HT-29 (cell line): ENCODE measurements around the gene IQCM. TPM values are rescaled to one million over a fixed set of nuclear protein-coding genes. Genes with fewer than 3 reads are reported as not detected.
"Not testable (repeated sequence)": the region's sequence is repeated elsewhere in the genome, so short reads cannot be mapped to it uniquely, and the experiment has no call there.

Experiments used
- DNase-seq: peaks from one replicate; pipeline ENCODE4 v3.0.0-alpha.2; 2015; ENCODE audit warnings: low spot score
- total RNA-seq: library from RNA; depleted of rRNA; stranded (reverse); fragments of >200 nt; shearing (Covaris generic); gene quantifications from 2 replicates; pipeline ENCODE4 v1.2.3, GENCODE V29; 2014

Gene IQCM
- total RNA-seq, 1 experiment from 2014 or later: not detected

DNA sequence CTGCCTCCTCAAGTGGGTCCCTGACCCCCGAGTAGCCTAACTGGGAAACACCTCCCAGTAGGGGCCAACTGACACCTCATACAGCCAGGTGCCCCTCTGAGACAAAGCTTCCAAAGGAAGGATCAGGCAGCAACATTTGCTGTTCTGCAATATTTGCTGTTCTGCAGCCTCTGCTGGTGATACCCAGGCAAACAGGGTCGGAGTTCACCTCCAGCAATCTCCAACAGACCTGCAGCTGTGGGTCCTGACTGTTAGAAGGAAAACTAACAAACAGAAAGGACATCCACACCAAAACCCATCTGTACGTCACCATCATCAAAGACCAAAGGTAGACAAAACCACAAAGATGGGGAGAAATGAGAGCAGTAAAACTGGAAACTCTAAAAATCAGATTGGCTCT lies 347.0 kb downstream of the IQCM start:
- not testable (repeated sequence) for DNase-seq

DNA sequence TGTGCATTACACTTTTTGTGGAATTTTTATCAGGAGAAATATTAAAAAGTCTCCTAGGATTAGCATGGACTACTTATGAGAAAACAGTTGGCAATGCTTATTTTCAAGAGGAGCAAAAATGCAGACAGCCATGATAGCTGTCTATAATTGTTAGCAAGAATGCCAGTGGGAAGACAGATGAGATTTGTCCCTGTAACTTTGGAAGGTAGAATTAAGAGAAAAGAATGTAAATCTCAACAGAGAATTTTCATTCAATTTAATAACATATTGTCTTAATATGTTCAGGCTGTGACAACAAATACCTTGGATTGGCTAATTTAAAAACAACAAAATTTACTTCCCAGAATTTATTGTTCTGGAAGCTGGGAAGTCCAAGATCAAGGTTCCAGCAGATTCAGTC lies 349.2 kb downstream of the IQCM start:
- DNase-seq: no peak

DNA sequence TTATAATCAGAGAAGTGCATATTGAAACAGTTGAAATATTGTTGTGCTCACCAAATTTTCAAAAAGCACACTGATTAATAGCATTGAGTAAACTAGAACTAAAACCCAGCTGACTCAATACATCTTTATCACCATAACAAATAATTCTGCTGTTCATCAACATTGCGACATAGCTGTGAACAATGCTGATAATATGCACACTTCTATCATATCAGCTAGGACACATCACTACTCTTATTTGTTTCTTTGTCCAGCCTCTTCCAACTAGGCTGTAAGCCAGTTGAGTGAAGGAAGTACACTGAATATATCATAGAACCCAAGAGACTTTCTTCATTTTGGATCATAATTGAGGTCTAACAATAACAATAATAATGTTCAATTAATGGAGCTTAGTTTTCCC lies 349.7 kb downstream of the IQCM start:
- no peak for DNase-seq

DNA sequence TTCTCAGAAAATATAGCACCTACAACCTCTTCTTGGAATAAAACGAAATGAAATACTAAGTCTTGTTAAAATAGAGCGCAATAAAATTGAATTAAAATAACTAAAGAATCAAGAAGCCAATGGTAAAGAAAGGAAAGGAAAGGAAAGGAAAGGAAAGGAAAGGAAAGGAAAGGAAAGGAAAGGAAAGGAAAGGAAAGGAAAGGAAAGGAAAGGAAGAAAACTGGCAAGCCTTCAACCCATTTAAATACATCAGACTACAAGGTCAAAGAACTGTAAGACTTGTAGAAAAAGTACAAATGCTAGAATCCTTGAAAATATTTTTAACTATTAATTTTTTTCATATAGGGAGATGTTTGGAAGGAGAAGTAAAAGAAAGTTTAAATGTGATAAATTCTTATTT lies 372.1 kb downstream of the IQCM start:
- DNase-seq: no peak

DNA sequence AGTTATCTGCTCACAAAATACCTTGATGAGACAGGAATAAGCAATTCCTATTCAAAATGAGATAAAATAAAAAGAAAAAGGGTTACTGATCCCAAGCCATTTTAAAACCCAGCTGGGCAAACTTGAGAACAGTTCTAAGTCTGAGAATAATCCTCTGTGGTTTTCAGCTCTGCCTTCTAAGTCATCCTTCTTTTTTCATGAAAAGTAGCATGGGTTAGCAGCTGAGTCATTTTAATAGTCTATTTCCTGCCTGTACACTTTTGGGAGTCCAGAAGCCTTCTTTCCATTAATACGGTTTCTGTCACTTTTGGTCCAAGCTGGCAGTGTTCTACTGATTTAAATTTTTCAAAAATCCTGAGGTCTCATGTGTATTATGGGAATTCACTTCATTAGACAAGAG lies 374.3 kb downstream of the IQCM start:
- no peak for DNase-seq

DNA sequence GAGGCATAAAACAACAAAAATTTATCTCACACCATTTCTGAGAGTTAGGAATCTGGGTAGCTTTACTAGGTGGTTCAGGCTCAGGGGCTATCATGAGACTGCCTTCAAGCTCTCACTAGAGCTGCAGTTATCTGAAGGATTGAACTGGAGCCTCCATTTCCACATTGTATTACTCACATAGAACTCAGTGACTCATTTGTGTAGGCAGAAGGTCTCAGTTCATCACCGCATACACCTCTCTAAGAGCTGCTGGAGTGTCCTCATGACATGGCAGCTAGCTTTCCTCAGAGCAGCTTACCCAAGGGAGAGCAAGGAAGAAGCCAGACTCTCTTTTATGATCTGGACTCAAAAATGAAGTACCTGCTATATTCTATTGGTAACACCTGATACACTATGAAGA lies 389.2 kb downstream of the IQCM start:
- no peak for DNase-seq

DNA sequence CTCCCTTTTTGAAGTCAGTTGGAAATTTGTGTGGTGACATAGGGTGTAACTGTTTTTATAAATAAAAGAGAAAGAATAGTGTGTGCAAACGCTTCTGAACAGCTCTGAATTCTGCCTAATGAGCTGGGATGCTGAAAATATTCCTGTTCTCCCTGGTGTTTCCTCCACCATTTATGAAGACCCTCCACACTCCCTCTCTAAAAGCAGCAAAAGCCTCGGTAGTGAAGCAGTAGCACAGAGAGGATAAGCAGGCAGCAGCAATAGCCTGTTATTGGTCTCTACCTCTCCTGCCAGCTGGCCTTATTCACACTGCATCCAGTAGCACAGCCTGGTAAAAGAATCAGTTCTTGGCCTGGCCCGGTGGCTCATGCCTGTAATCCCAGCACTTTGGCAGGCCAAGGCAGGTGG lies 406.1 kb downstream of the IQCM start:
- DNase-seq: no peak

DNA sequence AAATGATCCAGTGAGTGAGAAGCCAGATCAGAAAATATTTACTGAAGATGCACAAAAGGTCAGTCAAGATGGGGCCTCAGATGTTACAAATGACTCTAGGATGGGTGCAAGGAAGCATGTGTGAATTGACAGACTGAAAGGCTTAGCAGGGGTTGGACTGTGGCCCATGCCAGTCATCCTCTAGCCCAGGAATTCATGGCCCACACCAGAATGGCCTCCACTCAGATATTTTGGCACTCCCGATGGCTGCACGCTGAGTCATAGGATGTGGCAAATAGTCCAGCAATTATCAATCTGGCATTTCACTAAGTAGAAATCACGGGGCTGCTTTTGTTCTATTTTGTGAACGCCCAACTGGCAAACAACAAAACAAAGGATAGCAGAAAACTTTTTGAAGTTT lies 406.5 kb downstream of the IQCM start:
- DNase-seq: no peak

DNA sequence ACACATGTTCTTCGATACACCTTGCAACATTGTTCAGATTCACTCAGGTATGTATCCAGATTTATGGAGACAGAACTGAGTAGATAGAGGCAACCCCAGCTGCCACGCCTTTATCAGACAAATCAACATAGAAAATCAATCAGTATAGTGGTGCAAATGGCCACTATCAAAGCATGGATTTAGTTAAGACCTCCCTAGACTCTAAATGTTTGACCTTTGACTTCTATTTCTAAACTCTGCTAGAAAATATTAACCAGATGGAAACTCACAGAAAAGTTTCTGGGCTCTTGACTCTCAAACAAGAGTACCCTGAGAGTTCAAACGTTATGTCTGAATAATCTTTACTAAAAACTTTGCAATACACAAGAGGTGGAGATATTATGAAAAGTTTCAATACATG lies 411.5 kb downstream of the IQCM start:
- no peak for DNase-seq

DNA sequence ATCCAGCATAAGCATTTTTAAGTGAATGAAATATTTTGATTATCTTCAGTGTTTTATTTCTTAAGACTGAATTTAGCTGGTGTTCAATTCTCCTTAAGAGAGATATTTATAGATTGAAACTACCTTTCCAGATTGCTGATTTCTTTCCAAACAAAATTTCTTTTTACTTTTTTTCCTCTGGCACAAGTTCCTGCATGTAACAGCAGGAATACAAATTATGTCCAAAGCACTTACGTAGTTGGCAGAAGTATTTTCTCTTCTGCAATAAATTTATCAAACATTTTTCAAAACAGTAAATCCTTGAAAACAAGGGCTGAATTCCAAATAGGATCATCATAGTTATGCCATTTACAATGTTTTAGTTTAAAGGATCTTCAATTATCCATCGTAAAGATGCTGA lies 412.6 kb downstream of the IQCM start:
- DNase-seq: no peak

DNA sequence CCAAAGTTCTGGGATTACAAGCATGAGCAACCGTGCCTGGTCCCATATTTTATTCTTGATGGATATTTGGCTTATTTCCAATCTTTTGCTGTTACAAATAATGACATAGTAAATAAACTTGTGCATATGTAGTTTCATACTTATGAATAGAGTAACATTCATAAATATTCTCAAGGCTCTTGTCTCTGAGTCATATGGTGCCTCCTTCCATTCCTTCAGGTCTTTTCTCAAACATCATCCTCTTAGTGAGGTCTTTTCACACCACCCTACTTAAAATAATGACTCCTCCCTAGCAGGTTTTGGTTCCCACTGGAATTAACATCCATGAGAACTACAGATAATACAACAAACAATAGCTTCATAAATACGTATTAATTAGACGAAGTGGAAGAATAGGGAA lies 416.6 kb downstream of the IQCM start:
- DNase-seq: no peak

DNA sequence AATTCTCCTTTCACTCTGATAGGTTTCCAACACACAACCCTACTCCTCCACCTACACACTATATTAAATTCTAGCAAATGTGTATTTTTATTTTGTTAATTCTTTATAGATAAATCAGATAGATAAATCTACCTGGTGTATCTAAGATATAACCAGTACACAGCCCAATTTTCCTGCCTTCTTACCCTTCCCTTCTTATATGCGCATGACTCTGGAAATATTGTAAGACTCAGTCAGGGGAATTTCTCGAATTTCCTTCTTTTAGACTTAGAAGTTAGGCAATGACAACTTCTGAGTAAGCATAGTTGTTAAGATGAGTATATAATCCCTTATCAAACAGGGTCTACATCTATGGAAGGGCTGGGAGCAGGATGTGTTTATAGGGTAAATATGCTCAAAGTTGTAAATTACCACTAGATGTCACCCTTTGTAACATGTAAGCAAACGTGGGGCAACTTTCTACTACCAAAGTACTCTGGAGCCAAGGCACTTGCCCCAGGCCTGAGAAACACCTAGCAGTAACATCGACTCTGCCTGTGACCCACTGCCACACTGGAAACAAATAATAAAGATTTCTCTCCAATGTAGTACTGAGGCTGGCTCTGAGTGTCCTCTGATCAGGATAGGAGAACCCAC lies 444.7 kb downstream of the IQCM start:
- DNase-seq: peak; percentile 65

DNA sequence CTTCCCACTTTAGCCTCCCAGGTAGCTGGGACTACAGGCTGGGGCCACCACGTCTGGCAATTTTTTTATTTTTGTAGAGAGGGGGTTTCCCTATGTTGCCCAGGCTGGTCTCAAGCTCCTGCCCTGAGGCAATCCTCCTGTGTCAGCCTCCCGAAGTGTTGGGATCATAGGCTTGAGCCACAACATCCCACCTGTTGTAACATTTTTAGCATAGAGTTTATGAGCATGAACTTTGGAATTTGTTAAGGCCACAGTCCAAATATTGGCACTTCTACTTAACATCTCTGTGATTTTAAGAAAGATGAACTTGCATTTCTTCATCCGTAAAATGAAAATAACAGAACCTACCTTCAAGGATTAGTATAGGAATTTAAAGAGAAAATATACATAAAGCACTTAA lies 445.6 kb downstream of the IQCM start:
- no peak for DNase-seq

DNA sequence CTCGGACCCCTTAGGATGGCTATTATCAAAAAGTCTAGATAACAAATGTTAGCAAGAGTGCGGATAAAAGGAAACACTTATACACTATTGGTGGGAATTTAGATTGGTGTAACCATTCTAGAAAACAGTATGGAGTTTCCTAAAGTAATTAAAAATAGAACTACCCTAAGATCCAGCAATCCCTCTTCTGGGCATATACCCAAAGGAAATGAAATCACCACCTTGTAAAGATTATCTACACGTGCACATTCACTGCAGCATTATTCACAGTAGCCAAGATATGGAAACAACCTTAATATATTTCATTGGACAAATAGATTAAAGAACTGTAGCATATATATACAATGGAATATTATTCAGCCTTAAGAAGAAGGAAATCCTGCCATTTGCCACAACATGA lies 462.4 kb downstream of the IQCM start:
- DNase-seq: no peak

DNA sequence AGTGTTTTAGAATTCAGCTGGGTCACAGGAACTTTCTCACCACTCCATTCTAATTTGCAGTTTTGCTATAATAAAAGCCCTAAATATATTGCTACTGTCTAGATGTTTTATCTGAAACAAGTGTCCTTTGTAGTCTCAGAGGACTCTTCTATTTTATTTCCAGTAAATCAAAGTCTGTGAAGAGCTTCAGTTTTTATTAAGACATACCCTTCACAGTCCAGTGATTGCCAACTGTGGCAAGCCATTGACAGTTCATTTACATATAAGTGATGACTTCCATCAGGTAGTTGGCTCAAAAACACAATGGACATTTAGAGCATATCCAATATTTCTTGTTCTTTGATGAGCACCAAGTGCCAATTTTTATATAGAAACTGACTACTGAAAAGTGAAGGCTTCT lies 466.1 kb downstream of the IQCM start:
- DNase-seq: no peak

DNA sequence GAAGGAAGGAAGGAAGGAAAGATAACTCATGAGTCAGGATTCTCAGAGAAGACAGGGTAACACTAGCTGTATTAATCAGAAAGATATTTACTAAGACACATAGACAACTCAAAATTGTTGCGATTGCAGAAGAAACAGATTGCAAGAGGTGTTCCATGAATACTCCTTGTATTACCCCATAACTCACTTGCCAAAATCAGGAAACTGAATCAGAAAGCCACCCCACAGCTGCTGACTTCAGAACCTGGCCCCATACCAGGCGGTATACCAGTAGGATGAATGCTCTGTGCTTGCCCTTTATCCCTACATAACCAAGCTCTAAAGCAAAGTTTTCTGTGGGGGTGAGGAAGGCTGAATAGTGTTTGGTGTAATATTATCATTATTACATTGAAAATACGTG lies 468.5 kb downstream of the IQCM start:
- no peak for DNase-seq

DNA sequence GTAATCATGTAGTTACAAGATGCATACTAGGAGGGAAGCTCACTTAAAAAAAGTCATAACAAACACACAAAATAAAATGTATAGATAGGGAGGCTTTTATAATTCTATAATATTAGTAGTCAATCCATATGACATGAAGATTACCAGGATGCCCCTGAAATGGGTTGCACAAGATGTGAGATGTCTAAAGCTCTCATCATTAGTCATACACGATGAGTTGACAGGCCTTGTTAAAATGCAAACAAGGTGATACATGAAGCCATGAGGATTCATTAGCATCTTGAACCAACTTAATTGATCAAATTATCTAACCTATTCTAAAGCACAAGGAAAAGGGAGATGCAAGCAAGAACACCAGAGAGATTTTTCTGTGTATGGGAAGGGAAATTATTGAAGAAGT lies 470.2 kb downstream of the IQCM start:
- no peak for DNase-seq

DNA sequence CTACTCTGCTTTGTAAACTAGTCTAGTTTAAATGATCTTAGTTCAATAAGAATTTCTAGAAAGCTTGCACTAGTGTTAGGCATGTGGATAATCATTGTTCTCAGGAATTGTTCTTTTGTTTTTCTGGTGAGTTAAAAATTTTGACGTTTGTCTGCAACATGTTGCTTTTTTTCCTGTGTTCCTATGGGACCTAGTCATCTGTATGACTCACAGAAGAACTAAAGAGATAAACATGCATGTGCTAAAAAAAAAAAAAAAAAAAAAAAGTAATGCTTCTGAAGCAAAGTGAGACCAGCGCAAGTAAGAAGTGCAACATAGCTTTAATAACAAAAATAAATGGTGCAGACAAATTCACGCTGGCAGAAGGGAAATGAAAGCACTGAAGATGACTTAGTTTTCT lies 471.2 kb downstream of the IQCM start:
- DNase-seq: no peak

DNA sequence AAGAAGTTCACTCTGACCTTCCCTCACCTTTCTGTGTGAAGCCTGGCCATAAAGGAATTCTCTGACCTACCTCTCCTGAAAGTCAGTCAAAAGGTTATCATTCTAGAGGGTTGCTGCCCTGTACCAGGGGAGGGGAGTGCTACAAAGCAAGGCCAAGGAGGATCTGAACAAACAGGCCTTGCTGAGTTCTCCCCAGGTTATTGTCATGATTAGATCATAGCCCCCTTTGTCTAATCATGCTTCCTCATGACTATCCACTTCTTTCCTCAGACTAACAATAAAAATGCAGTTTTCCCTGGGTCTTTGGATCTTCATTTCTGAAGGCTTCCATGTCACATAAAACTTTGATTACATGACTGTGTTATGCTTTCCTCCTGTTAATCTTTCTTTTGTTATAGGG lies 472.0 kb downstream of the IQCM start:
- no peak for DNase-seq

DNA sequence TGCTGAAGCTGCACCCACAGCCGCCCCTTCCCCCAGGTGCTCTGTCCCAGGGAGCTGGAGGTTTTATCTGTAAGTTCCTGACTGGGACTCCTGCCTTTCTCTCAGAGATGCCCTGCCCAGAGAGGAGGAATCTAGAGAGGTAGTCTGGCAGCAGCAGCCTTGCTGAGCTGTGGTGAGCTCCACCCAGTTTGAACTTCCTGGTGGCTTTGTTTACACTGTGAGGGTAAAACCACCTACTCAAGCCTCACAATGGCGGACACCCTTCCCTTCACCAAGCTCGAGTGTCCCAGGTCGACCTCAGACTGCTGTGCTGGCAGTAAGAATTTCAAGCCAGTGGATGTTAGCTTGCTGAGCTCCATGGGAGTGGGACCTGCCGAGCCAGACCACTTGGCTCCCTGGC lies 474.5 kb downstream of the IQCM start:
- peak; percentile 46 for DNase-seq

DNA sequence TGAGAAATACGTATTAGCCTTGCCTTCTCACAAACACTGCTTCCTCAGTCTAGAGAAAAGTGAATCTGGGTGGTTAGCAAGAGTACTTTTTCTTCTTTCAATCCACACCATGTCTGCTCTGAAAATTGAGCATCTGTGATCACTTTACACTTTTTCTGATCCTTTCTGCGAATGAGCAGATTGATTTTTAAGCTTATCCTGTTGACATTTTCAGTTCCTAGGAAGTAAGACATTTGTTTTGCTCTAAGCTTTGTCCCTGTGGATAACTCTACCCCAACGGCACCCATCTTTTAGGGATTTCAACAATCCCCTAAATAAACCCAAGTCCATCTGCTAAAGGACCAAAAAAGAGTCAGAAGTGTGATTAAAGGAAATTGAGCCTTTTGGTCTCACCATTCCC lies 487.5 kb downstream of the IQCM start:
- DNase-seq: no peak

DNA sequence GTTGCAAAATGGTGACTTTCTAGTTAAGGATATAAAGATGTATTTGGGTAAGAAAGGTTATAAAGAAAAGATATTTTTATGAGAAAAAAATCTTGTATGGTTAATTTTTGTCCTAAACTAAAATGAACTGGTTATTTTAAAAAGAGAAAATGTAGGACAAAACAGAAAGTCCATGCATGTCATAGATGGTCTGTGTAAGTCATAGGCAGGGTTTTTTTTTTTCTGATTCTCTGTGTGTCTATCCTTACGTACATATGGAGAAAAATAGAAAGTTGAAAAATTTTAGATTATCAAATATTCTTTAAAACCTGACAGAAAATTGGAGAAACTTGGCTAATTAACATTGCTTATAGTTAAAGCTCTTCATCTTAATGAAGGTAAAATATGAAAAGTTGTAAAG lies 493.4 kb downstream of the IQCM start:
- no peak for DNase-seq

DNA sequence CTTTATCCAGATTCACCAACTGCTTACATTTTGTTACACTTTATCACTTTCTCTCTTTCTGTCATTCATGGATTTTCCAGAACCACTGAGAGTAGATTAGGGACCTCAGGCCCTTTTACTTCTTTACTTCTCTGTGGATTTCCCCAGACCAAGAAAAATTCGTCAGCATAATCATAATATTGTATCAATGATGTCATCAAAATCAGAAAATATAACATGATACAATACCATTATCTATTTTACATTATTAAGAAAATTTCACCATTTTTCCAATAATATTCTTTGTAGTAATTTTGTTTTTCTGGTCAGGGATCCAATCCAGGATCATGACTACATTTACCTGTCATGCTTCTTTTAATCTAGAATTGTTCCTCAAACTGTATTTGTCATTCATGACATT lies 494.2 kb downstream of the IQCM start:
- DNase-seq: no peak

DNA sequence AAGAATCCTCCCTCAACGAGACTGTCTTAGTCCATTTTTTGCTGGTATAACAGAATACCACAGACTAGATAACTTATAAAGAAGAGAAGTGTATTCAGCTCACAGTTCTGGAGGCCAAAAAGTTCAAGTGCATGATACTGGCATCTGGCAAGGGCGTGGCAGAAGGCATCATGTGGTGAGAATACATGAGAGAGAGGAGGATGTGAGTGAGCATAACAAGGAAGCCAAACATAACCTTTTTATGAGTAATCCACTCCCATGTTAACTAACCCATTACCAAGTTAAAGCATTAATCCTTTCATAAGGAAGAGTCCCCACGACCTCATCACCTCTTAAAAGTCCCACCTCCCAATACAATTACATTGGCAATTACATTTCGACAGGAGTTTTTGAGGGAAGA lies 504.6 kb downstream of the IQCM start:
- DNase-seq: no peak

DNA sequence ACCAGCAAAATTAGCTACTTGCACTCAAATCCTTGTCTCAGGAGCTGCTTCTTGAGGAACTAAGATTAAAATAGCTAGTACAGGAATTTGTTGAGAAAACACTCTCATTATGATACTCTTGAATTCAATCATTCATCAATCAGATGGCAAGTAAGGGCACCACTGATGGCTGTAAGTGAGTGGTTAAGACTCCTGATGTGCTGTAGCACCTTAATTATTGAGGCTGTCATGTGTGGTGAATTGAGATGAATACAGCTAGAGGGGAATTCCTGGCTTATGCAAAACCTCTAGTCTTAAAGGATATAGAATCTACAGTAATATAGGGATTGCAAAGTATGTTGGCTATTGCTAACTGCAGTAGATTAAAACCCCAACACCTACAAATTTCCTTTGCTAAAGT lies 509.1 kb downstream of the IQCM start:
- no peak for DNase-seq
